Psoas muscle (tissue), 8 donors: Measurements from ENCODE around the gene TNIP2. TPM values are rescaled to one million over a fixed set of nuclear protein-coding genes. Genes with fewer than 3 reads are reported as not detected.
A peak's percentile ranks its signal among the peaks of the same experiment; 100 is the strongest.

Source experiments
- ATAC-seq, 4 donors: fragments of 200-7000 bp; cut with Tn5 transposase; one replicate each; pipeline ENCODE4 v1.9.1; 2020; ENCODE audit warnings: moderate library complexity in 3 of 4, mild to moderate bottlenecking in 2 of 4
- DNase-seq, 2 donors: peaks; one replicate each; pipeline ENCODE4 v3.0.0-alpha.2; 2020
- H3K27ac ChIP-seq: fragments of 200-600 bp; one replicate; pipeline ENCODE4 v1.8.0; 2022
- H3K27me3 ChIP-seq, 3 donors: fragments of 200-600 bp in 1 of 3; one replicate each; pipeline versions ENCODE4 v1.6.1 to v1.8.0; 2013 to 2022; ENCODE audit warnings: low read length in 2 of 3, mild to moderate bottlenecking in 2 of 3, moderate library complexity in 1 of 3; ENCODE audit not compliant: insufficient read depth in 3 of 3
- H3K36me3 ChIP-seq, 2 donors: fragments of 200-600 bp in 1 of 2; one replicate each; pipeline versions ENCODE4 v1.6.1 to v1.8.0; 2013 to 2022; ENCODE audit warnings: low read depth in 1 of 2, mild to moderate bottlenecking in 1 of 2, moderate library complexity in 1 of 2; ENCODE audit not compliant: insufficient read depth in 1 of 2
- H3K4me1 ChIP-seq: fragments of 200-600 bp; one replicate; pipeline ENCODE4 v1.8.0; 2022
- H3K4me3 ChIP-seq: fragments of 200-600 bp; one replicate; pipeline ENCODE4 v1.8.0; 2022; ENCODE audit warnings: mild to moderate bottlenecking
- H3K9me3 ChIP-seq: fragments of 200-600 bp; one replicate; pipeline ENCODE4 v1.8.0; 2022
- WGBS, 3 donors: extraction: QIAGEN DNeasy Blood & Tissue Kit; methylation state at CpG; one replicate each; pipeline versions ENCODE4 v1.1.6 to v1.1.7; 2013; 5-methylcytosine and 5-hydroxymethylcytosine counted together
- intact Hi-C, 2 donors: fragments of 100-400 bp; cut with DNase I; formaldehyde crosslinking; loops; one replicate each; pipeline versions ENCODE4 v1.11.0 to v1.14.2; 2022
- polyA plus RNA-seq, 3 donors: library from polyadenylated mRNA; stranded (reverse); fragments of 200-250 nt; gene quantifications; one replicate each; pipeline ENCODE4 v1.2.3, GENCODE V29; 2013
- total RNA-seq, 4 donors: library from RNA; stranded (reverse); fragmentation: NEBNext Ultra II Directional in 2 of 4; extraction: Animal tissue kit (Norgen Biotek cat#: 25700) in 2 of 4; gene quantifications; one replicate each; pipeline versions ENCODE4 v1.2.1 to v1.2.4, GENCODE V29; 2021 to 2023
- TF ChIP-seq, protein P1 (sequence below): fragments of 200-600 bp; IDR thresholded peaks from one replicate; pipeline ENCODE4 v1.8.0; 2022; ENCODE audit warnings: antibody characterized with exemption
- donor health status: healthy with polysubstance abuse.
- donor health status: DM: no; HTN: no; CAD: no; lungs with moderate emphysema.
- donor health status: Bipolar disorder and iron deficiency.
- donor health status: healthy.
- donor health status: DM: yes; HTN: yes; CAD: no.
- donor health status: DM: no; HTN: no; CAD: no.
- donor health status: DM: no; HTN: no; CAD: no.
- donor health status: DM: yes; HTN: yes; CAD: no.

The TNIP2 gene
- total and polyA plus RNA-seq, 7 donors: 16.3 to 66.2 (median 44.6) TPM

DNA sequence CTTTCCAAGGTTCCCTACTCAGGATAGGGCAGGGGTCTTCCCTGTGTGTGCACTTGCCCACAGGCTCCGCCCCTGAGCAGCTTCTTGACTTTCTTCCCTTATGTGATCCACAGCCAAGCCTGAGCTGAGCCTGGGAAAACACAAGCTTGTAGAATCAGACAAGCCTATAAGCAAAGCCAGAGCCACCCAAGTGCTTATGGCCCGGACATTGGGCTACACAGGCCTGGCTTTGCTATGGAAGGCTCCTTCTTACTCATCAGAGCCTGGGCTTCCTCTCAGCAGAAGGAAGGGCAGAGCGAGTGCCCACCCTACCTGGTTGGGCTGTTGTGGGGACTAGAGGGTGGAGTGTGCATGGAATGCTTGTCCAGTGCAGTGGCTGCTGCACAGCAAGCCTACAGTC, 1.3 kb upstream of the TNIP2 start:
- TF ChIP-seq, protein P1, sequence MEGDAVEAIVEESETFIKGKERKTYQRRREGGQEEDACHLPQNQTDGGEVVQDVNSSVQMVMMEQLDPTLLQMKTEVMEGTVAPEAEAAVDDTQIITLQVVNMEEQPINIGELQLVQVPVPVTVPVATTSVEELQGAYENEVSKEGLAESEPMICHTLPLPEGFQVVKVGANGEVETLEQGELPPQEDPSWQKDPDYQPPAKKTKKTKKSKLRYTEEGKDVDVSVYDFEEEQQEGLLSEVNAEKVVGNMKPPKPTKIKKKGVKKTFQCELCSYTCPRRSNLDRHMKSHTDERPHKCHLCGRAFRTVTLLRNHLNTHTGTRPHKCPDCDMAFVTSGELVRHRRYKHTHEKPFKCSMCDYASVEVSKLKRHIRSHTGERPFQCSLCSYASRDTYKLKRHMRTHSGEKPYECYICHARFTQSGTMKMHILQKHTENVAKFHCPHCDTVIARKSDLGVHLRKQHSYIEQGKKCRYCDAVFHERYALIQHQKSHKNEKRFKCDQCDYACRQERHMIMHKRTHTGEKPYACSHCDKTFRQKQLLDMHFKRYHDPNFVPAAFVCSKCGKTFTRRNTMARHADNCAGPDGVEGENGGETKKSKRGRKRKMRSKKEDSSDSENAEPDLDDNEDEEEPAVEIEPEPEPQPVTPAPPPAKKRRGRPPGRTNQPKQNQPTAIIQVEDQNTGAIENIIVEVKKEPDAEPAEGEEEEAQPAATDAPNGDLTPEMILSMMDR: no peak
- 87 to 90% (median 89%) methylated on average over 3 of the region's 3 CpGs for WGBS, 3 donors
- Histone ChIP-seq H3K9me3 (no peaks in the 10 kb centered on the region), H3K4me3 (no peak overlapping the region), H3K27me3 (no peaks in the 10 kb centered on the region), H3K36me3 (peaks cover 0 to 2% of the 10 kb centered on the region in 2 donors), H3K4me1 (peaks cover 8% of the 10 kb centered on the region), H3K27ac (peak overlapping the region; percentile 23)
- intact Hi-C loops: no loop called here
- ATAC-seq (no peak), DNase-seq (peak in 1 of 2 donors; percentile 23)

DNA sequence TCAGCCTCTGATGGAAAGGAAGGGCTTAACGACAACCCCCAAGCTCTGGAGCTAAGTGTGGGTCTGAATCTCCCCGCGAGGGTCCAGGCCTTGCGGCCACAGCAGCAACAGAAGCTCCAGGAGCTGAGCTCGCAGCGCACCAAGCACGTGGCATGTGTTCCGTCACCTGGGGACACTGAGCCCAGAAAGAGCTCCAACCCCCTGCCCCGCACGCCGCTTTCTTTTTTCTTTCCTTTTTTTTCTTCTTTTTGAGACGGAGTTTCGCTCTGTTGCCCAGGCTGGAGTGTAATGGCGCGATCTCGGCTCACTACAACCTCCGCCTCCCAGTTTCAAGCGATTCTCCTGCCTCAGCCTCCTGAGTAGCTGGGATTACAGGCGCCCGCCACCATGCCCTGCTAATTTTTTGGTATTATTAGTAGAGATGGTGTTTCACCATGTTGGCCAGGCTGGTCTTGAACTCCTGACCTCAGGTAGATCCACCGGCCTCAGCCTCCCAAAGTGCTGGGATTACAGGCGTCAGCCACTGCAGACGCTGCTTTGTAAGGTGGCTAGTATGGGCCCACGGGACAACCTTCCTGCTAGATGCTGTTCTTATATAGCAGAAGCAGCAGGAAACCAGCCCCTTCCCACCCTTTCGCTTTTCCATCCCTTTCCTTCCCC, 685 bp upstream of the TNIP2 start:
- 64 to 67% (median 67%) methylated on average over 25 of the region's 25 CpGs for WGBS, 3 donors
- Histone ChIP-seq H3K4me1 (peaks cover 8% of the 10 kb centered on the region), H3K9me3 (no peaks in the 10 kb centered on the region), H3K27ac (peak overlapping the region; percentile 71), H3K36me3 (peaks cover 0 to 2% of the 10 kb centered on the region in 2 donors), H3K4me3 (peak overlapping the region; percentile 91), H3K27me3 (no peaks in the 10 kb centered on the region)
- intact Hi-C loops: no loop called here
- TF ChIP-seq, protein P1: no peak
- ATAC-seq (peak in 1 of 4 donors; percentile 4), DNase-seq (peak in 1 of 2 donors; percentile 25)

GRCh38 chr4:2754848-2755819, 1.0 kb downstream of the TNIP2 start:
- ATAC-seq: peak in 1 of 4 donors; percentile 2
- TF ChIP-seq, protein P1: no peak
- Histone ChIP-seq H3K27ac (peak overlapping the region; percentile 92), H3K27me3 (no peaks in the 10 kb centered on the region), H3K9me3 (no peaks in the 10 kb centered on the region), H3K4me1 (peaks cover 19% of the 10 kb centered on the region), H3K36me3 (peaks cover 0 to 2% of the 10 kb centered on the region in 2 donors), H3K4me3 (peak overlapping the region; percentile 91)
- intact Hi-C loops: no loop called here
- 53 to 62% (median 57%) methylated on average over 23 of the region's 23 CpGs for WGBS, 3 donors
- DNase-seq: peak in 1 of 2 donors; percentile 57

DNA sequence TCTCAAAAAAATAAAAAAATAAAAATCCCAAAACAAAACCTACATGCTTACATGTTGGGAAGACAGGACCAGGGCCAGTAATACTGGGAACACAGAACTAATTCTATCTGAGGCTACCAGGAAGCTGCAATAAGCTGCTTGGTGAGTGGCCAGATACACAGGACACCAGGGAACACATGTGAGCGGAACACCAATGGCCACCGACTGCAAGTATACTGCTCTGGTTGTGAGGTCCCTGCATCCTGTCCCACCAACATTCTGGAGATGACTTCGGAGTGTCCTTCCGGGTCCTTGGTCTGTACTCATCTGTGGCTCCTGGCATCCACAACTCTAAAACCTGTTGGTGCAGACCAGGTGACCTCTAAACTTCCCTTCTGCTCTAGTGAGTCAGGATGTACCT, 2.7 kb downstream of the TNIP2 start:
- Histone ChIP-seq H3K36me3 (peaks cover 0 to 2% of the 10 kb centered on the region in 2 donors), H3K9me3 (no peaks in the 10 kb centered on the region), H3K27ac (no peak overlapping the region), H3K27me3 (no peaks in the 10 kb centered on the region), H3K4me1 (peaks cover 19% of the 10 kb centered on the region), H3K4me3 (no peak overlapping the region)
- no peak for ATAC-seq
- intact Hi-C loops: no loop called here
- TF ChIP-seq, protein P1: no peak
- peak in 1 of 2 donors; percentile 48 for DNase-seq
- 60 to 71% (median 69%) methylated on average over 4 of the region's 4 CpGs for WGBS, 3 donors
